ENCODE measurements around the gene CLCN3. TPM values are rescaled to one million over a fixed set of nuclear protein-coding genes. Genes with fewer than 3 reads are reported as not detected.

Gene CLCN3
- total and polyA plus RNA-seq, 9 of the 15 experiments (the other 6 are each of a cell fraction or from before 2014, with no cell fraction given), result 12.7 to 60.6 (median 38.5) TPM

DNA sequence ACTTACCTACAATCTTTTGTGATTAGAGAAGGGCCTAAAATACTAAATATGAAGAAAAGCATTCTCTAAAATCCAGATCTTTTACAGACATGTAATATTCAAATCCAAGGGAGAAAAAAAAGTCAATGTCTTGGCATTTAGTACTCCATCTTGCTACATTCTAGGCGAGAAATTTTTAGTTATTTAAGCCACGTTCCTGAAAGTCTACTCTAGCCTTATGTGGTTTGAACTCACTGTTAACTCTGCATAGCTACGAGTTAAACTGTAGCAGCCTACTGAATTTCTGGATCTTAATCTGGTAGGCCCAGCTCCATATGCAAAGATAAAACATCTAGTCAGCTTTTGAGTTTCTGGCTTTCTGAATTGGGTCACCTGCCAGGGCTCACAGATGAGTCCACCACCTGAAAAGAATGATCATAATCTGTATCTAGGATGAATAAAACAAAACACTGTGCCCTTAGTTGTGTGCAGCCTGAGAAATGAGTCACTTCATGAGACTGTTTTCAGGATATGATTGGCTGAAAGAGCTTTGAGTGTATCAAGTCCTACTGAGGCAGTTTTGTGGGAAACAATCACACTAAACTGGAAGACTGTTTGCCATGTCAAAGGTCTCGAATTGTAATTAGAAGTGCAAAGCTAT is 4.8 kb upstream of the CLCN3 start:
- Histone ChIP-seq H3K36me3 (ENCODE audit: control insufficient read depth, insufficient read depth, low read length) (no peaks in the 10 kb centered on the region; the same call in 2 of the 3 replicates), H3K27me3 (ENCODE audit: control insufficient read depth in 2 of 2, insufficient read depth in 2 of 2, low read length in 2 of 2) (no peaks in the 10 kb centered on the region), H3K4me3 (no peak overlapping the region), H3K79me2 (ENCODE audit: control insufficient read depth, insufficient read depth, low read length) (peaks cover 38% of the 10 kb centered on the region), H3K4me2 (ENCODE audit: insufficient read depth, low read length) (0 out of 2 replicates have a peak overlapping the region, but pooled peaks have one; percentile 7), H3K9me1 (ENCODE audit: control insufficient read depth, insufficient read depth, low read length) (no peaks in the 10 kb centered on the region), H4K20me1 (replicated peaks; ENCODE audit: control insufficient read depth, insufficient read depth, low read length) (no peaks in the 10 kb centered on the region), H3K27ac (ENCODE audit: extremely low read depth, low read depth, low read length) (peak overlapping the region; percentile 53), H3K9me3 (replicated peaks; ENCODE audit: control insufficient read depth, insufficient read depth, low read depth, low read length) (no peaks in the 10 kb centered on the region), H3K9ac (ENCODE audit: insufficient read depth in 1 of 2, low read depth in 2 of 2, low read length in 2 of 2) (peak overlapping the region in 1 of 2 experiments; percentile 15; a peak in 1 of 4 replicates), H3K4me1 (replicated peaks in 1 of 2; ENCODE audit: control insufficient read depth in 2 of 2, insufficient read depth in 2 of 2, low read length in 2 of 2) (peaks cover 4 to 31% of the 10 kb centered on the region in 2 experiments; a peak in 4 of 5 replicates), H2AFZ (ENCODE audit: low read depth, low read length) (peak overlapping the region; percentile 84)
- 9% methylated on average over 4 of the region's 4 CpGs for WGBS (ENCODE audit: insufficient coverage, low coverage, missing lambda C conversion rate)
- no peak for FAIRE-seq
- ChIA-PET CTCF (ENCODE audit: low intra/inter-chr PET ratio) (no interaction called here), POLR2A (interaction anchor here (1.7 to 2.5 kb wide), 2 partner anchors 11 to 44 kb away, joined by 7 to 8 read pairs; no protein-coding TSS in a partner anchor)
- intact Hi-C loops (cut with micrococcal nuclease), result no loop called here
- BruUV-seq (replicated peaks), result no TSS peak
- no peak for ATAC-seq
- peak in 2 of 4 experiments; percentile 27 to 39 for DNase-seq (ENCODE audit: extremely low read depth in 1 of 4, low spot score in 3 of 4)
- in situ Hi-C loops (cut with MboI), result loop anchor here (10.0 to 25.0 kb wide), 2 partner anchors 139 to 422 kb away; partner anchors contain the start of genes HPF1 and MFAP3L
- TF ChIP-seq BRD9 (IDR thresholded peaks at IDR 0.05; ENCODE audit: low read depth, partially characterized antibody) (no peak), ZNF668 (CRISPR knock-in tag; IDR thresholded peaks at IDR 0.05) (no peak), STAT5A (IDR thresholded peaks at IDR 0.05; ENCODE audit: borderline replicate concordance, low read length) (no peak), ZNF644 (tag; IDR thresholded peaks at IDR 0.05; ENCODE audit: low read depth) (no peak), RNF2 (IDR thresholded peaks at IDR 0.05) (no peak), TAF15 (IDR thresholded peaks at IDR 0.05; ENCODE audit: low read depth, low read length) (no peak), BMI1 (IDR thresholded peaks at IDR 0.05; ENCODE audit: low read length) (no peak), SMARCE1 (IDR thresholded peaks at IDR 0.05) (0 out of 2 replicates have a peak, but pooled peaks have one; percentile 17), ILK (tag; IDR thresholded peaks at IDR 0.05; ENCODE audit: borderline replicate concordance, low read depth) (no peak), ZFX (CRISPR knock-in tag; IDR thresholded peaks at IDR 0.05) (peak; percentile 29; the same call in 1 of the 2 replicates), TEAD4 (IDR thresholded peaks at IDR 0.05; ENCODE audit: low read length) (peak; percentile 44), TEAD4 (CRISPR knock-in tag; IDR thresholded peaks at IDR 0.05; ENCODE audit: borderline replicate concordance) (no peak), LEF1 (IDR thresholded peaks at IDR 0.05) (no peak), JUND (IDR thresholded peaks at IDR 0.05; ENCODE audit: borderline replicate concordance, low read depth, low read length) (0 out of 2 replicates have a peak, but pooled peaks have one; percentile 54), JUND (tag; IDR thresholded peaks at IDR 0.05; ENCODE audit: borderline replicate concordance, low read depth, low read length) (no peak)
- TF ChIP-seq, protein P1, sequence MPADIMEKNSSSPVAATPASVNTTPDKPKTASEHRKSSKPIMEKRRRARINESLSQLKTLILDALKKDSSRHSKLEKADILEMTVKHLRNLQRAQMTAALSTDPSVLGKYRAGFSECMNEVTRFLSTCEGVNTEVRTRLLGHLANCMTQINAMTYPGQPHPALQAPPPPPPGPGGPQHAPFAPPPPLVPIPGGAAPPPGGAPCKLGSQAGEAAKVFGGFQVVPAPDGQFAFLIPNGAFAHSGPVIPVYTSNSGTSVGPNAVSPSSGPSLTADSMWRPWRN (IDR thresholded peaks at IDR 0.05; ENCODE audit: low read depth), result no peak
- TF ChIP-seq, protein P2, sequence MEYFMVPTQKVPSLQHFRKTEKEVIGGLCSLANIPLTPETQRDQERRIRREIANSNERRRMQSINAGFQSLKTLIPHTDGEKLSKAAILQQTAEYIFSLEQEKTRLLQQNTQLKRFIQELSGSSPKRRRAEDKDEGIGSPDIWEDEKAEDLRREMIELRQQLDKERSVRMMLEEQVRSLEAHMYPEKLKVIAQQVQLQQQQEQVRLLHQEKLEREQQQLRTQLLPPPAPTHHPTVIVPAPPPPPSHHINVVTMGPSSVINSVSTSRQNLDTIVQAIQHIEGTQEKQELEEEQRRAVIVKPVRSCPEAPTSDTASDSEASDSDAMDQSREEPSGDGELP (CRISPR knock-in tag; IDR thresholded peaks at IDR 0.05; ENCODE audit: borderline replicate concordance), result no peak
- TF ChIP-seq, protein P3, sequence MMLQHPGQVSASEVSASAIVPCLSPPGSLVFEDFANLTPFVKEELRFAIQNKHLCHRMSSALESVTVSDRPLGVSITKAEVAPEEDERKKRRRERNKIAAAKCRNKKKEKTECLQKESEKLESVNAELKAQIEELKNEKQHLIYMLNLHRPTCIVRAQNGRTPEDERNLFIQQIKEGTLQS (IDR thresholded peaks at IDR 0.05), result peak; percentile 50; the same call in 1 of the 2 replicates
- TF ChIP-seq, protein P3 (CRISPR knock-in tag; conservative IDR thresholded peaks at IDR 0.05), result no peak

Data from K562 (cell line).